Hepatic stellate cell (primary cell): ENCODE data around the gene HMGCS1.
"Not testable (repeated sequence)": the region's sequence is repeated elsewhere in the genome, so short reads cannot be mapped to it uniquely, and the experiment has no call there.

Source experiments
- DNase-seq: peaks from one replicate; pipeline ENCODE4 v3.0.0; 2011; ENCODE audit warnings: low spot score

Gene HMGCS1

DNA sequence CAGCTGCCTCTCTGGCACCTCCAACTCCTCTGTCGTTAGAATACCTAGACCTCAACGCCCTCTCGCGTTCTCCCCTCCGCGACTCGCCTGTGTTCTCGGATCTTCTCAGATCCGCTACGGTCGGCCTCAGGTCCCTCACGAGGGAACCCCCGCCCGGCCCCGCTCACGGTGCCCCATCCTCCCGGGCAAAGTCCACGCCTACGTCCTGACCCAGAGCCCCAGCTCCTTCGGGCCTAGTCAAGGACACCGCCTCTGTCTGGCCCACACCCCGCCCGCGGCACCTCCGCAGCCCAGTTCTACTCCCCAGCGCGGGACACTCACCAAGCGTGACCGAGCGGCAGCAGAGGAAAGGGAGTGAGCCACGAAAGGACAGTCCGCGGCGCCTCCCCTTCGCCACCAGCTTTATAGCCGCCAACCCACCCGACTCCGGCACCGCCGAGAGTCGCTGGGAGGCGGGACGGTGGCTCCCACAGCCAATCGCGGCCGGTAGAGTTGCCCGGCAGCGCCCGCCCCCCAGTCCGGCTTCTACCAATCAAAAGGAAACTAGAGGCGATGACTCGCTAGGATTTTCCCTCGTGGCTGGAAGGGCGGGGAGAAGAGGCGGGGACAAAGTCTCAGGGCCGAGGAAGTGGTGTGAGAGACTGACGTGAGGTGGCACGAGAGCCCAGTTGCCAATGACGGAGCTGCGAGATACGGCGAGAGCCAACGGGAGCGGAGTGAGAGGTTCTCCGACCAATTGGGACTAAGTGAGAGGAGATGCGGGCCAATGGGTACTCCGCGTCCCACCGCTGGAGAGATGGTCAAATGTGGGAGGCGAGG lies at the start of gene HMGCS1:
Gene HMGCS1, minus strand, starts transcription at position 378 of the 819 bp plus-strand sequence. CDS start 14,447 bp downstream, outside the sequence.
- DNase-seq: peak; percentile 95

DNA sequence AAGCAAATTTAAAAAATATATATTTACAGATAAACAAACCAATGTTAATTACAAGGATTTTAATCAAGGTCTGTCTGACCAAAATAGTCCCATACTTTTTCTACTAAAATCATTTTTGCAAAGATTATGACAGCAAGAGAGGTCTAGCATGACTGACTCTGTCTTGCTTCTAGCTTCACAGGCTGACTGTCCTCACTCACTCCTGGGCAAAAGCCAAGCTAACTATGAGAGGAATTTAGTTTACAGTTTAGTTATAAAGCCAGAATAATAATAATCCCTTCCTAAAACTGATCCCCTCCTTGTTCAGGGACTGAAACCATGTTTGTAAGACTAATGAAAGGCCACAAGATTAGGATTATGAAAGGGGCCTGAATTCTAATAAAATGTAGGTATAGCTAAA lies 45.5 kb upstream of the HMGCS1 start:
- DNase-seq: no peak

DNA sequence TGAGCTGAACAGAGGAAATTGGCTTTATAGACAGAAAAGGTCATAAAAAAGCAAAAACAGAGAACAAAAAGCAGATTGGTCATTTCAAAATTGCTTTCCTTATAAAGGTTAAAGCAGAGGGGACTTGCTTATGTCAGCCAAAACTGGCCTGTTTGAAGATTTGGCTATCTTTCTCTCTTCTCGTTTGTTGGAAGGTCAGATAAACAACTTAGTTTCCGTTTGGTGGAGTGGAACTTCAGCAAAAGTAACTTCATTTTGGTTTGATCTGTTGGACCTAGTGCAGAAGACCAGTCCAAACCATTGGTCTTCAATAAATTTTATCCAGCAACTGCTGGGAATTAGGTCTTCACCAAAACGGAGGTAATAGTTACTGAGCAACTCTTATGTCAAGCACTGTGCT lies 45.1 kb upstream of the HMGCS1 start:
- no peak for DNase-seq

DNA sequence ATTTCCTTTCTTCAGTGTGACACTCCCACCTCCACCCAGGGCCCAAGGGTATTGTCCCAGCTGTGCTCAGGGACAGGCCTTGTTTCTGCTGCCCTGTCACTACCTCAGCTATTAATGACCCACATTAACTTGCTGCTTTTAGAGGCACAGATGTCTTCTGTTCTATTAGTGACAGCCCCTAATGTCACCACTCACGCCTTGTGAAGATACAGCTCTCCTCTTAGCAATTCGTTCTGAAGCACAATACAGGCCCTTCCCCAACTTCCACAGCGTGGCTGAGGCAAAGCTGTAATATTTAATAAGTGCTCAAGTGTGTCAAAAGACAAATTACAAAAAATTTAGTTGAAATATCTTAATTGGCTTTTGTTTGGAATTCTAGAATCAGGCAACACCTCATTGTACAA lies 44.7 kb upstream of the HMGCS1 start:
- no peak for DNase-seq

DNA sequence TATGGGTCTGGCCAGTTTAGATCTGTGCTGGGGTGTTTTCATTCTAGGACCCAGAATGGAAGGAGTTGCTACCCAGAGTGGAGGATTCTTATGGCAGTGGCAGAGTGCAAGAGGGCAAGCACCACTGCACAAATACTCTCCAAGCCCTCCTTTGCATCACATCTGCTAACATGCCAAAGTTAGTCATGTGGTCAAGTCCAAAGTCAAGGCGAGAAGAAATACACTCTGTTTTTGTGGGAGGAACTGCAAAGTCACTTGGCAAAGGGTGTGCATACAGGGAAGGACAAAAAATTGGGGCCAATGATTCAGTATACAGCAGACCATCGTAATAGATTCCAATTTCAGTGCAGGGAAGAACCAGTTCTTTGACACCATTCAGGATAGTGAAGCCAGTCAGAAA lies 43.9 kb upstream of the HMGCS1 start:
- DNase-seq: no peak

DNA sequence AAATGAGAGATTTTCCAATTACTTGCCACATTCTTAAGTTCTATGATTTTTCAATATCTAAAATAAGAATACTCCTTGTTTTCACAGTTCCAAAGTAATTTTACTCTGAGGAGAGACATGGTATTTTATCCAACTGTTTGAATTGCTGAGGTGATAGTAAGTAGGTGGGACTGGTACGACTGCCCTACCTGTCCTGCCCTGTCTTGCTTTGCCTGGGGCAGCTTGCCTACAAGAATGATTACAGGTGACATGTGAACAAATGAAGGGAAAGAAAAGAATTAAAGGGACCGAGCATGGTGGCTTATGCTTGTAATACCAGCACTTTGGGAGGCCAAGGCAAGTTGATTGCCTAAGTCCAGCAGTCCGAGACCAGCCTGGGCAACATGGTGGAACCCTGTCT lies 41.6 kb upstream of the HMGCS1 start:
- DNase-seq: no peak

DNA sequence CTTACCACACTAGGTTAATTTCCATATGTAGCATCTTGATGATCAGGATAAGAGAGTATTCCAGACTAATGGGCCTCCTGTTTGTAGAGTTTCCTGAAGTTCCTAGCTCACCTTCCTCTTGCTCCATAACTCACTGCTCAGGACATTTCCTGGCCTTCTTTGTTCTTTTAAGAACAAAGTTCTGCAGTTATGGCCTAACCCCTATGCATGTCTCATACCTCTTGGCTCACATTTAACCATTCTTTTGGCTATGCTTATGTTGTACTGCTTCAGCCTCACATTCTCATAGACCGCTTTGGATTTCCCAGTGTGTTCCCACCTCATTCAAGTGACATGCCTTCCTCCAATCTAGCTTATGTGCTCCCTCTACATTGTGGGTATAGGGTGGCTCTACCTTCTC lies 40.5 kb upstream of the HMGCS1 start:
- no peak for DNase-seq

DNA sequence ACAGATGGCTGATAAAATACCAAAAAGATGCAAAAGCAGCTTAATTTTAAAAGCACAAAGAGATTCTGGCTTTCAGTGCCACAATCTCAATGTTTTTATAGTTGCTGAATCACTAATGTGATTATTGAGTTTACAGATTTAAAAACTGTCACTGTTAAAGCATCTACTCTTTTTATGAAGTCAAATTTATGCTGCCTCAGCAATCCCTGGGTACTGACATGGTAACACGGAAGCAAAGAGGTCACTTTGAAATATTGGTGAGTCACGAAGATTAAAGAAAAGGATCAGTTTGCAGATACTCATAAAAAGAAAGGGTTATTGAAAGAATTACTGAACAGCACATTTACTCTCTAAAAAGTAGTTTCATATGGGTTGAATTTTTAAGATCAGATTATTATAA lies 39.7 kb upstream of the HMGCS1 start:
- no peak for DNase-seq

DNA sequence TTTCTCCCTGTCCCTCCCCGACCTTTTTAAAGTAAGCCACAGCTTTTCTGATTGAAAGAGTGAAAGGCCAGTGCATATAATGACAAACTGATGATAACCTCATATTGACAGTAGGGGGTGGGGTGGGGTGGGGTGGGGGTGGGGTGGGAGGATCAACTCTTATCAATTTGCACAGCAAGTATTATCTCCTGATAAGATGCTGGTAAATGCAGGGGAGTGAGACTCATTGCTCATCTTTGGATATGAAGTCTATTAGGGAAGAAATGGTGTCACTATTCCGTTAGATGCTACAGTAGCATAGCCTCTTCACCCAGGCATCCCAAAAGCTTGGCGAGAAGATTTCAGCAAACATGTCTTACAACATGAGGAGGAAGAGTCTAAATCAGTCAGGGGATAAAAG lies 38.9 kb upstream of the HMGCS1 start:
- no peak for DNase-seq

DNA sequence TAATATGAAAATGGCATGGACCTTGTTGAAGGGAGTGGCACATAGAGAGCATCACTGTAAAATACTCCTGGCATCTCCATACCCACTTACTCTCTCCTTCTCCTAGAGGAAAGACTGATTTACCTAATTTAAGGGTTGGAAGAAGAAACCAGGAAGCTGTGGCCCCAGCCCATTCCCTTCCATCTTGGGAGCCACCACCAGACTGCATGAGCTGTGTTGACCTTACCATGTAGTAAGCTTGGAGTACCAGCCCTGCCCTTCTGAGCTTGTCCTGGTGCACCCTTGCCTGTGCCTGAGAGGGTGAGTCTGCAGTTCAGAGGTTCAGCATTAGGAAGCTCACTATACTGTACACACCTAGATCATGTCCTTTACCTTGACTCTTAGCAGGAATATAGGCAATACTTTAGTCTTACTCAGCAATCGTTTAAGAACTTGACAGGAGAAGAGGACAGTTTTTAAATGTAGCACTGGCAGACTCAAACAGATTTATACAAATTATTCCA lies 35.7 kb upstream of the HMGCS1 start:
- no peak for DNase-seq

DNA sequence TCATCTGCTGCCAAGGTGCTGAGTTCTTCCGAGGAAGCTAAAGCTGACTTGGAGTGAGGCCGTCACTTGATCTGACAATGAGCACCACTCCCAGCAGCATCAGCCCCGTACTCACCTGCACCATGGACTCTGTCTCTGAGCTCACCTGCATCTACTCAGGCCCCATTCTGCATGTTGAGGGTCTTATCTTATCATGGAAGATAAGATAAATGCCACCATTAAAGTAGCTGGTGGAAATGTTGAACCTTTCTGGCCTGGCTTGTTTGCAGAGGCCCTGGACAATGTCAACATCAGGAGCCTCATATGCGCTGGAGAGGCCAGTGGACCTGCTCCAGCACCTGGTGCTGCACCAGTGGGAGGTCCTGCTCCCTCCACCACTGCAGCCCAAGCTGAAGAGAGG lies 35.0 kb upstream of the HMGCS1 start:
- no peak for DNase-seq

DNA sequence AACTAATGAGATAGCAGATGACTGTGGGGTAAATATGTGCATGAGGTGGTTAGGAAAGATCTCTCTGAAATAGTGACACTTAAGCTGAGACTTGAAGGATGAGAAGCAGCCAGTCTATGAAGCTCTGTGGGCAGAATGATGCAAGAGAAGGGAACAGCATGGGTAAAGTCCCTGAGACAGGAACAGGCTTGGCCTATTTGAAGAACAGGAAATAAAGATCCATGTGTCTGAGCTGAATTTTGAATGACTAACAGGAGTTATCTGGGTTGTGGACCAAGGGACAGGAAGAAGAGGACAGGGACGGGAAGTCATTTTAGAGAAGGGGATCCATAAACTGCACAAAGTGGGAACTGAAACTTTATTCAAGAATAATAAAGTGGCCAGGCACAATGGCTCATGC lies 25.6 kb upstream of the HMGCS1 start:
- DNase-seq: no peak

DNA sequence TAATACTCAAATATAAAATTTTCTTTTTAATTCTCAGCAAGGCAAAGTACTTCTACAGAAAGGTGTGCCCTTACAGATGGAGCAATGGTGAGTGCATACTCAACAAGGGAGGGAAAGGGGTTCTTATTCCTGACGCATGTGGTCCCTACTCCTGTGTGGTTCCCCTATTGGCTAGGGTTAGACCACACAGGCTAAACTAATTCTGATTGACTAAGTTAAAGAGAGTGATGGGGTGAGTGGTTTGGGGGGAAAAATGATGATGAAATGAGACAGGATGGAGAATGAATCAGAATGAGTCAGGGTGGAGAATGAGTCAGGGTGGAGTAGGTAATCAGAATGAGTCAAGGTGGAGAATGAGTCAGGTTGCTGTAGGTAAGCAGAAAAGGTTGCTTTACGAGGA lies 22.9 kb upstream of the HMGCS1 start:
- no peak for DNase-seq

DNA sequence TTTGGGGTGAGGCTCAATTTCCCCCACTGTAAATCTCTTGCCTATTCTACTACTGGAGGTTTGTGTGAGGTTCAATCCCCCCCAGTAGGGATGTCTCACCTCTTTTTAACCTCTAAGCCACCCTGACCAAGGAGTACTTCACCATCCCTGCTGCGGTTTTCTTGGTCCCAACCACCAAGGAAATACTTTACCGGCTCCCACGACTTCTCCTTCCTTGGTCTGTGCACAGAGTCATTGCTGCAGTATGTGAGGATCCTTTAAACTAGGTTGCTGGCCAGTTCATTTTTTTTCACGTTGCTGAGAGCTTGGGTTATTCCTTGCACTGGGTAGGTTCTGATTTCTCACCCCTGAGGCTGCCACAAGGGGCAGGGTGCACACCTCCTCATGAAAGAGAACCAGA lies 22.5 kb upstream of the HMGCS1 start:
- DNase-seq: no peak

DNA sequence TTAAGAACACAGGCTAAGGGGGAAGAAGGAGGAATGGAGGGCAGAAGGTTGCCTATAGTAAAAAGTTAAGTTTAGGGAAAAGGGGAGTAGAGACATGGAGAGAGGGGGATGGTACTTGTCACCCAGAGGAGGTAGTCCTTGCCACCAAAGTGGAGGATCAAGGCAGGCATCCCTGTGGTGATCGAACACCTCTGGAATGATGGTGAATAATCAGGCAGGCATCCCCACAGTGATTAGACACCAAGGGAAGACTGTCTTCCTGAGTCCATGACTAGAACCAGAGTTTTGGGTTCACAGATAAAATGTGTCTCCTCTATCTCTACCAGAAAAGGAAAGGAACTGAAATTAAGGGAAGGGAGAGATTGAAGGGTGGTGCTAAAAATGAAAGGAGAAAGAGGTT lies 19.2 kb upstream of the HMGCS1 start:
- no peak for DNase-seq

DNA sequence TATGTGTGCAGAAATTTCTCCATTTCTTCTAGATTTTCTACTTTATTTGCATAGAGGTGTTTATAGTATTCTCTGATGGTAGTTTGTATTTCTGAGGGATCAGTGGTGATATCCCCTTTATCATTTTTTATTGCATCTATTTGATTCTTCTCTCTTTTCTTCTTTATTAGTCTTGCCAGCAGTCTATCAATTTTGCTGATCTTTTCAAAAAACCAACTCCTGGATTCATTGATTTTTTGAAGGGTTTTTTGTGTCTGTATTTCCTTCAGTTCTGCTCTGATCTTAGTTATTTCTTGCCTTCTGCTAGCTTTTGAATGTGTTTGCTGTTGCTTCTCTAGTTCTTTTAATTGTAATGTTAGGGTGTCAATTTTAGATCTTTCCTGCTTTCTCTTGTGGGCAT lies 12.4 kb upstream of the HMGCS1 start:
- not testable (repeated sequence) for DNase-seq

DNA sequence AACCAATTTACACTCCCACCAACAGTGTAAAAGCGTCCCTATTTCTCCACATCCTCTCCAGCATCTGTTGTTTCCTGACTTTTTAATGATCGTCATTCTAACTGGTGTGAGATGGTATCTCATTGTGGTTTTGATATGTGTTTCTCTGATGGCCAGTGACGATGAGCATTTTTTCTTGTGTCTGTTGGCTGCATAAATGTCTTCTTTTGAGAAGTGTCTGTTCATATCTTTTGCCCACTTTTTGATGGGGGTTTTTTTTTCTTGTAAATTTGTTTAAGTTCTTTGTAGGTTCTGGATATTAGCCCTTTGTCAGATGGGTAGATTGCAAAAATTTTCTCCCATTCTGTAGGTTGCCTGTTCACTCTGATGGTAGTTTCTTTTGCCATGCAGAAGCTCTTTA lies 10.3 kb upstream of the HMGCS1 start:
- not testable (repeated sequence) for DNase-seq

DNA sequence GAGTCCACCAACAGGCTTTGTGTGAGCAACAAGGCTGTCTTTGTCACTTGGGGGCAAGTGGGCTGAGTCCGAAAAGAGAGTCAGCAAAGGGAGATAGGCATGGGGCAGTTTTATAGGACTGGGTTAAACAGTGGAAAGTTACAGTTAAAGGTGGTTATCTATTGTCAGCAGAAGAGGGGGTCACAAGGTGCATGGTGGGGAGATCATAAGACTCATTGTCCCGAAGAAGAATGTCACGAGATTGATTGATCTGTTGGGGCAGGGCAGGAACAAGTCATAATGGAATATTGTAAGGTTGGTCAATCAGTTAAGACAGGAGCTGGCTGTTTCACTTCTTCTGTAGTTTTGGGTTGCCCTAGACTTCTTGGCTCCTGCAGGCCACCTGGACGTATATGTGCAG lies 7.6 kb upstream of the HMGCS1 start:
- no peak for DNase-seq

DNA sequence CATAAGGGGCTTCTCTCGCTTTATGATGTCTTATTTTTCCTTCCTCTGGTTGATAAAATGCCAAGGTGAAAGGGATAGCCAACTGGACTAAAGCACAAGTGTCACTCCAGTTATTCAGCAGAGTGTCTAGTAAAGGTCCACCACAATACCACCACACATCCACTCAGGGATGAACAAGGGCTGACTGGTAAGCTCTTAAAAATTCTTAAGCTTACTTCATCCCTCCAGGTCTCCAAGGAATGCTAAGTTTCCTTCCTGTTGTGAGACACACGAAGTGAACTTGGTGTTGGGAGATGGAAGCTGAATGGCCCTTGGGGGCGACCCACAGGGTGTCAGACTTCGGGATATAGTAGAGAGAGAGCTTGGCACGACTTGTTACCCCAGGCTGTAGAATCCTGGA lies 3.2 kb upstream of the HMGCS1 start:
- DNase-seq: no peak

DNA sequence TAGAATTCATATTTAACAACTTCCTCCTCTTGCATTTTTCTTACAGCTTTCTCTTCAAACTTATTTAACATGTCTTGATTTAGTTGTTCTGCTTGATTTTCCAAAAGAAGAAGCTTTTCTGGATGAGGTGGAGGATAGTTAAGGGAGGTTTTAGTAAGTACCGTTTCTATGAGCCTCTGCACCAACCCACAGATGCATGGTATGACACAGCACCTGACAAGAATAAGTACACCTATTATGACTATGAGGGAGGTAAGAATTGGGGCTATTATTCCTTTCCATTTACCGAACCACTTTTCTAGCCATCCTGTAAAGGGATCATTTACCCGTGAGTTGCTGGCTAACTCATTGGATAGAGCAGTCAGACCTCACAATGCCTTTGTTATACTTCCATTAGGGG lies 2.5 kb upstream of the HMGCS1 start:
- no peak for DNase-seq

DNA sequence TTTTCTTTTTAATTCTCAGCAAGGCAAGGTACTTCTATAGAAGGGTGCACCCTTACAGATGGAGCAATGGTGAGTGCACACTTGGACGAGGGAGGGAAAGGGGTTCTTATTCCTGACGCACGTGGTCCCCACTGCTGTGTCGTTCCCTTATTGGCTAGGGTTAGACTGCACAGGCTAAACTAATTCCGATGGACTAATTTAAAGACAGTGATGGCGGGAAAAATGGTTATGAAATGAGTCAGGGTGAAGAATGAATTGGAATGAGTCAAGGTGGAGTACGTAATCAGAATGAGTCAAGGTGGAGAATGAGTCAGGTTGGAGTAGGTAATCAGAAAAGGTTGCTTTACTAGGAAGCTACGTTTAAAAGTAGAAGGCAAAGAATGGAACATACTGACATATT lies 2.1 kb upstream of the HMGCS1 start:
- no peak for DNase-seq

DNA sequence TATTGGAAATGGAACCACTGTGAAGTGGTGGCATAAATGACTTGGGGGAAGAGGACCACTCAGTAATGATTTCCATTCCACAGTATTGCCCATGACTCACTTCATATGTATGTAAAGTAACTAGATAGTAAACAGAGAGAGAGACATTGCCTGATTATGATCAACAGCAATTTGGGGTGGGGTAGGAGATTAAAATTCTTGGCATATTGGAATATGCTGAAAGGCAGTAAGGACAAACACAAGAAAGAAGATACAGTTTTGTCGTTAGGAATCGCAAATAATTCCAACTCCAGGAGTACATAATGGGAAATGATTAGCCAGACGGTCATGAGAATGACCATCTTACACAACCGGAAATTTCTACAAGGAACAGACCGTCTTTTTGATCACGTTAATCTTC lies 1.5 kb upstream of the HMGCS1 start:
- no peak for DNase-seq

DNA sequence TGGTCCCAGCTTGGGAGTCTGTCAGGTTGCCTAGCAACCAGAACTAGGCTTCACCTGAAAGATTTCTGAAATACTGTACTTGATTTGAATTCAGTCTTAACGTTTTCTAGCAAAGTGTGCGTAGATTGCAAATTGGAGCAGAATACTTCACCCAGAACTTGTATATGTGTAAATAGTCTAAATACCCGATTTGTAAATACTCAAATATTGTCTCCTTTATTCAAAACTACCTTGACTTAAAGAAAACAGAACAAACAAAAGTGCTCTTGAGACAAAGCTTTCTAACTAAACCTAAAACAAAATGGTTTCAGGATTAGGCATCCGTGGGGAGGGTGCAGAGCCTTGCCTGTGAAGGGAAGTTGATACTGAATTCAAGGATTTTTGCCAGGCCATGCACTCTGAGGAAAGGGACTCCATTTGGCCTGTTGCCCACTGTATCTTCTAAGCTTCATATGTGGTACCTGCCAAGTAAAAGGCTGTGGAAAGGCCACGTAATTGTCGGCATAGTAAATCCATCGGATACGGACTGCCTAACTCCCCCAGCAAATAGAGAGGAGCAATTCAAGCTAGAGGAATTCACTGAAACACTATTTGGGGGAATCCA lies 744 bp upstream of the HMGCS1 start:
- no peak for DNase-seq

DNA sequence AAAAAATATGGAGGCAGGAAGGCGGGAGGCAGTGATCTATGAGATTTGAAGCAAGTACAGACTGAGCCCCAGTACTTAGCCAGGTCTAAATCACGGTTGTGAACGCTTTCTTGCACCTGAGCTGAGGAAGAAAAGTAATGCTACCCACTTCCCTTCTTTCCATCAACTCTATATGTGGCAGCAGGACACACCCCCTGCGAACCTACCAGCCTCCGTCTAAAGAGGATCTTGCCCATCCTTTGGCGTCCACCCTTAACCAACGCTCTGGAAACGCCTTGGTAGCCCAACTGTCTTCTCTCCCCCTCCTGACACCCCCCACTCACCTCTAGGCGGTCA lies 545 bp downstream of the HMGCS1 start:
- DNase-seq: no peak
